ENCODE measurements around the gene GBX1.

The GBX1 gene

GRCh38 chr7:151126491-151127137 is 40.9 kb downstream of the GBX1 start:
- DNase-seq (ENCODE audit: low spot score) = no peak

DNA sequence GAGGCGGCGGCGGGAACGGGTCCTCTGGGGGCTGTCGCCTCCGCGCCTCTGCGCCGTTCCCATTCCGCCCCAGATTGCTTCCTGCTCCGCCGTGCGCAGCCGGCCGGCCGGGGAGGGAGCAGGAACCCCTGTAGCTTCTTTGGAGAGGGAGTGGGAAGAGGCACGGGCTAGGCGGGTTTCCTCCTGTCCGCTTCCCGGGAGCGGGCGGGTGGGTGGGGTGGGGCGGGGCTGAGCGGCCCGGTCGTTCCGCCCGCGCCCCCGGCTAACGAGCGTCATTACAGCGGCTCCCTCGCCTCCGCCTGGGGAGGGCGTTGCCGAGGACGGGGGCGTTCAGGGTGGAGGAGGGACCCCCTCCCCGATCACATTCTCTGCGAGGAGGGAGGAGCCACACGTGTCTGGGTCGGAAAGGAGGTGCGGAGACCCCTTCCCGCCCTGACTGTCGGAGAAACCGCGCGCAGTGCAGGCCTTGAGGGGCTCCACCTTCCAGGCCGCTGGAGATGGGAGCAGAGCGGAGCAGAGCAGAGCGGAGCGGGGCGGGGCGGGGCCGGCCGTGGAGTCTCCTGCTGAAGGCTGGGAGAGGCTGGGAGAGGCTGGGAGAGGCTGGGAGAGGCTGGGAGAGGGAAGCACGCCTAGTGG is 41.5 kb downstream of the GBX1 start:
- DNase-seq (ENCODE audit: low spot score) = no peak

- DNase-seq (ENCODE audit: low spot score) = no peak
Observed at GRCh38 chr7:151125470-151125845, 42.0 kb downstream of the GBX1 start.

DNA sequence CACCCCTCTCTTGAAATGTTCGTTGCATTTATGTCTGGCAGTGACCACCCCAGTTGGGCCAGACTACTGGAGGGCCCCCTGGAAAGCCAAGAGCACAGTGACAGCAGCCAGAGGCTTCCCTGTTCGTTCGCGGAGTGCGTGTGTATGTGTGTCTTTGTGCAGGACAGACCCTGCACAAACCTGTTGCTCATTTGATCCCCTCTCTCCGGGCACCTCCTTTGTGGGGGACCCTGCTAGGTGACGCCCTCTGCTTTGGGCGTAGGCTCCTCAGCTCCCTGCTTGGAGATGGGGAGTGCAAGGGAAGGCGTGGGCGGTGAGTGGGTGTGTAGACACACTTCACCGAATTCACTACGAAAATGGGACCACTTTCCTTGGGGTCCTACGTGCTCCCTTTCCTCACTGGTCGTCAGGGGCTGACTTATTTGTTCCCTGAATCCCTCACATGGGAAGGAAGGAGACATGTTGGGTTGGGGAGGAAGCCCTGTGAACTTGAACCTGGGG is 42.5 kb downstream of the GBX1 start:
- DNase-seq (ENCODE audit: low spot score) = no peak

GRCh38 chr7:151124481-151124880 is 43.0 kb downstream of the GBX1 start:
- DNase-seq (ENCODE audit: low spot score) = no peak

DNA sequence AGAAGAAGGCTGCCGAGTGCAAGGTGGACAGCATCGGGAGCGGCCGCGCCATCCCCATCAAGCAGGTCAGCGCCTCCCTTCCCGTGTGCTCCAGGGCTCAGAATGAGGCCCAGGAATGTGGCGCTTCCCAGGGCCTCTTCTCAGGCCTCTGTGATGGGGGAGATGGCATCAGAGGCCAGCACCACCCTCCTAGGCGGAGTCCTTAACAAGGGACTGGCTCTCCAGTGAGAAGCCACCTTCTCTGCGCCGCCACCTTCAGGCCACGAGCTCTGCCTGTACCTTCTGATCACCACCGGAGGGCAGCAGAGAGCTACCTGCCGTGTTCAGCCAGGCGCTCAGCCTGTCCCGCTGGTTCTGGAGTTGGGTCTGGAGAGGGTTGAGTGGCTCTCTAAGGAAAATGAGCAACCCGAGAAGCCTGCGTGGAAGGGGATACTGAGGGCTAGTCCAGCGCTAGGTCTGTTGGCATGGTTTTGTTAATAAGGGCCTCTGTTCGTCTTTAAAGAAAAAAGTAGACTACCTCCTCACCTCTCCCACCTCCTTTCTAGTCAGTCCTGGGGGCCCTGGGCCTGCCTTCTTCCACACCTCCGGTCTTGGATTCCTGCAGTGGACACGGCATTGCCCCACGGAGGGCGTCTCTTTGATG is 43.6 kb downstream of the GBX1 start:
- peak; percentile 75 for DNase-seq (ENCODE audit: low spot score)

GRCh38 chr7:151123158-151123821 is 44.2 kb downstream of the GBX1 start:
- no peak for DNase-seq (ENCODE audit: low spot score)

- DNase-seq (ENCODE audit: low spot score) = no peak
Observed at GRCh38 chr7:151122796-151123157, 44.7 kb downstream of the GBX1 start.

DNA sequence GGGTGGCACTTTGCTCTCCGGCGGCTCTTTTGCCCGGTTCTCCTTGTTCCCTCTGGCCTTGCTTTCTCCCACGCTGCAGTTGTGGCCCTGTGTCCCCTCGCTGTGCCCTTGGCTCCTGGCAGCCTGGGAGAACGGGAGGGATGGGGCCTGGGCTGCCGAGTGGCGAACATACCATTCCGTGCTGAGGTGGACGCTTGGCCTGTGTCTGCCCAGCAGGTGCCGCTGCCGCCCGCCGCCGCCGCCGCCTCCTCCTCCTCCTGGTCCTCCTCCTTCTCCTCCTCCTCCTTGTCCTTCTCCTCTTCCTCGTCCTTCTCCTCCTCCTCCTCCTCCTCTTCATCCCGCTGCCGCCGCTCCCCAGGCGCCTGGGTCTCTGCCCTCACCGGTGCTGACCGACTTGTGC is 45.2 kb downstream of the GBX1 start:
- DNase-seq (ENCODE audit: low spot score) = no peak

GRCh38 chr7:151121380-151122170 is 45.9 kb downstream of the GBX1 start:
- no peak for DNase-seq (ENCODE audit: low spot score)

DNA sequence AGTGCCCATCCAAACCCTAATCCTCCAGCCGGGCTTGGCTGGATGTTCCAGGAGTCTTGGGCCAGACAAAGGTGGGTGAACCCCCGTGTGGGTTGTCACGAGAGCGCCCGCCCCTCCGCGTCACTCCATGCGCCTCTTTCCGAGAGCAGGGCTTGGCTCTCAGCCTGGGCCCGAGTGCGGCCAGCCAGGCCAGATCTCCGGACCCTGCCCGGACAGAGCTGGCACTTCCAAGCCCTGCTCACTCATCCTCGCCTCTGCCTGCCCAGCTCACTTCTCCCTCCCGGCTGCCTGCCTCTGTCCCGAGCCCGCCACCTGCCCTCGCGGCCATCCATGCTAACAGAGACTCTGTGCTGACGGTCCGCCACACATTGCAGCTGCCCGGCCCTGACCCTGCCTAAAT is 46.6 kb downstream of the GBX1 start:
- no peak for DNase-seq (ENCODE audit: low spot score)

GRCh38 chr7:151119902-151120301 is 47.6 kb downstream of the GBX1 start:
- no peak for DNase-seq (ENCODE audit: low spot score)

DNA sequence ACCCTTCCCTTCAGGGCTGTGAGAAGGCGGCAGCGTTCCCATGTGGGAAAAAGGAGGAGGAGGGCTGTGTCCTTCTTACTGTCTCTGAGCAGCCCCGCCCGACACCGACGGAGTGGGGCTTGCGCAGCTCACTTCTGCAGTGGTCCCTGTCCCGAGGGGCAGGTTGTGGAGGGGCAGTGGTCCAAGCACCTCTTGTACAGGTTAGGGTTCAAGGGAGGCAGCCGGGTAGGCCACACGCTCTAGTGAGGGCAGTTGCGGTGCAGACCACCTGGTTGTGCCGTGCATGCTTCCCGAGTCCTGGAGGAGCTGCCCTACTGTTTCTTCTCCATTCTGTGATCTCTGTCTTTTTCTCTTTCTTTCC is 48.5 kb downstream of the GBX1 start:
- no peak for DNase-seq (ENCODE audit: low spot score)

GRCh38 chr7:151118108-151119054 is 49.1 kb downstream of the GBX1 start:
- DNase-seq (ENCODE audit: low spot score) = no peak

GRCh38 chr7:151117565-151117964 is 49.9 kb downstream of the GBX1 start:
- DNase-seq (ENCODE audit: low spot score) = no peak

DNA sequence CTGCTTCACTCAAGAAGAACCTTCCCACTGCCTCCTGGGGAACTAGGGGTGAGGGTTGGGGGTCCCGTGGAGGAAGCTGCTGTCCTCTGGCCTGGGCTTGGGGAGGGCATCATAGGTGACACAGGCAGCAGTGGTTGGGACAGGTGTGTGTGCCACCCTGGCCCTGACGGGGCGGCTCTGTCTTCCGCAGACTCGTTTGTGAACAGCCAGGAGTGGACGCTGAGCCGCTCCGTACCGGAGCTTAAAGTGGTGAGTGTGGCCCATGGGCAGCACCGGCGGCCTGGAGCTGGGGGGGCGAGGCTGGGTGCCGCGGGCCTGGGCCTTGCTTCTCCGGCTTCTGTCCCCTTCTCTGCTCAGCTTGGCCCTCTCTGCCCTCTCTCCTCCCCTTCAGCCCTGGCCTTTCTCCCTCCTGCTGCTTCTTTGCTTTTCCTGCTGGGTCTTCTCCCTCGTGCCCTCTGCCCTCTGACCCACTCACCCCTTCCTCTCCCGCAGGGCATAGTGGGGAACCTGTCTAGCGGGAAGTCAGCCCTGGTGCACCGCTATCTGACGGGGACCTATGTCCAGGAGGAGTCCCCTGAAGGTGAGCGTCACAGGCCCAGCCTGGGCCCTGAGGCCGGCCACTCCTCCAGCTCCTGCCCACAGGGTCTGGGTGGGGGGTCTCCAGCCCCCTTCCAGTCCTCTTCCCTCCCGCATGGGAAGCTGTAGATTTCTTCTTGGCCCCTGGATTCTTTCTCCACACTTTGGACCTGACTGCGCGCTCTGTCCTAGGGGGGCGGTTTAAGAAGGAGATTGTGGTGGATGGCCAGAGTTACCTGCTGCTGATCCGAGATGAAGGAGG is 50.7 kb downstream of the GBX1 start:
- no peak for DNase-seq (ENCODE audit: low spot score)

DNA sequence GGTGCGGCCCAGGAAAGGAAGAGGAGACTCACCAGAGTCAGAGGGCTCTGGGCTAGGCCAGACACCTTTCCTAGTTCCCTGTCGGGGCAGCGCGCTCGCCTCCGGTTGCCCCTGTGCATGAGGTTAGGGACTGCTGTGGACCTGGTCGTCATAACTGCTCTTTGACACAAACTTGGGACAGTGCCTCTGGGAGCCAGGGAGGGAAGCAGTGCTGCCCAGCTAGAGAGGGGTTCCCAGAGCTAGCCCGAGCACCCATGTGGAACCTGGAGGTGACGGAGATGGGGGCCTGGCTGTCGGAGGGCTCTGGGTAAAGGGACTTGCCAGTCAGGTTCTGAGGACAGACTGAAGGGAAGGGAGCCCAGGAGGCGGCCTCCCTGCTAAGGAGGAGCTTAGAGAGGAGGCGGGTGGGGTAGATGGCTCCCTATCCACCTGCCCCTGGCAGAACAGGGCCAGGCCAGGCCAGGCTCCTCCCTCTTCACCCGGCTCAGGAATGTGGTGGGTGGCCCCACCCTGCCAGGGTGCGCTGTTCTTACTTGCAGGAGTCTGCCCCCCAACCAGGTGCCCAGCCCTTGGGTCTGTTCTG is 51.6 kb downstream of the GBX1 start:
- no peak for DNase-seq (ENCODE audit: low spot score)

DNA sequence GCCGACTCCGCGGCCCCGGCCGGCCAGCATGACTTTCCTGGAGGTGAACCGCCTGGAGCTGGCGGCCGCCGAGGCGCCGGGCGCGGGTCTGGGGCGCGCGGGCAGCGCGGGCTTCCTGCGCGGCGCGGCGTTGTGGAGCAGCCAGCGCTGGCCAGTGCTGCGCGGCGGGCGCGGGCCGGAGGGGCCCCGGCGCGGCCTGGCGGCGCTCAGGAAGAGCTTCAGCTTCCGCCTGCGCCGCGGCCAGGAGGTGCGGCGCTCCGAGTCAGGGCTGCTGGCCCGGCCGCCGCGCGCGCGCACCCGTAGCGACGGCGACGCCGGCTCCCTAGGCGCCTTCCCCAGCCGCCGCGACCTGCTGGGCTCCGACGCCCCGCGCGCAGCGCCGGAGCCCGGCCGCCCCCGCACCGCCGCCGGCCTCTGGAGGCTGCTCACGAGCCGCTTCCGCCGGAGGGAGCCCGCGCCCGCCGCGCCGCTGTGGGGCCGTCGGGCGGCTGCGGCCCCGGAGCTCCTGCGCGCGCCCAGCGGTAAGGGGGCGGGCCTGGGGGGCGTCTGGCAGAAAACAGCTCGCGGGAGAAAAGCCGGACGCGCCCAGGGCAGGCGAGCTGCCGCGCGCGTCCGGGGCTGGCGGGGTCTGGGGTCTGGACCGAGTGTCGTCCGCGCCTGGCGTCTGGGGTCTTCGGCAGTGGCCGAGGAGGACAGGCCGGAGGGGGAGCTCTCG is 52.2 kb downstream of the GBX1 start:
- DNase-seq (ENCODE audit: low spot score) = peak; percentile 68
